ENCODE measurements around the gene TIMM23B. TPM values are rescaled to one million over a fixed set of nuclear protein-coding genes. Genes with fewer than 3 reads are reported as not detected.
"Not testable (repeated sequence)": the region's sequence is repeated elsewhere in the genome, so short reads cannot be mapped to it uniquely, and the experiment has no call there.

TIMM23B gene
- total and polyA plus RNA-seq, 2 donors from 2014 or later: 4.1 to 19.4 TPM

- H3K9me3 ChIP-seq (ENCODE audit: control insufficient read depth in 2 of 3, insufficient read depth in 1 of 3, low read length in 3 of 3); intact Hi-C loops (cut with DNase I); H3K4me3 ChIP-seq (ENCODE audit: low read length in 3 of 3); H3K27me3 ChIP-seq (ENCODE audit: control insufficient read depth, insufficient read depth, low read length); H3K9ac ChIP-seq (ENCODE audit: low read length in 3 of 3); H3K36me3 ChIP-seq (ENCODE audit: control insufficient read depth in 2 of 3, insufficient read depth in 3 of 3, low read length in 3 of 3); H3K27ac ChIP-seq (ENCODE audit: low read depth in 2 of 2, low read length in 2 of 2); H3K4me1 ChIP-seq (ENCODE audit: control insufficient read depth in 2 of 3, insufficient read depth in 2 of 3, low read depth in 1 of 3, low read length in 3 of 3); FAIRE-seq; DNase-seq: not testable (repeated sequence)
These were observed 6.9 kb downstream of the TIMM23B start for GRCh38 chr10:49948737-49949136.

GRCh38 chr10:49952006-49952405, 10.2 kb downstream of the TIMM23B start:
- H3K9me3 ChIP-seq (ENCODE audit: control insufficient read depth in 2 of 3, insufficient read depth in 1 of 3, low read length in 3 of 3); DNase-seq: not testable (repeated sequence)

GRCh38 chr10:49953122-49953521, 11.3 kb downstream of the TIMM23B start:
- H3K4me1 ChIP-seq (ENCODE audit: control insufficient read depth in 2 of 3, insufficient read depth in 2 of 3, low read depth in 1 of 3, low read length in 3 of 3); DNase-seq; H3K4me3 ChIP-seq (ENCODE audit: low read length in 3 of 3); H3K9ac ChIP-seq (ENCODE audit: low read length in 3 of 3); H3K27me3 ChIP-seq (ENCODE audit: control insufficient read depth, insufficient read depth, low read length); H3K9me3 ChIP-seq (ENCODE audit: control insufficient read depth in 2 of 3, insufficient read depth in 1 of 3, low read length in 3 of 3); intact Hi-C loops (cut with DNase I); H3K27ac ChIP-seq (ENCODE audit: low read depth in 2 of 2, low read length in 2 of 2): not testable (repeated sequence)
- peaks cover 3 to 10% (median 5%) of the 10 kb centered on the region in 3 donors for H3K36me3 ChIP-seq (ENCODE audit: control insufficient read depth in 2 of 3, insufficient read depth in 3 of 3, low read length in 3 of 3)
- FAIRE-seq: peak; percentile 46

More at GRCh38 chr10:49952006-49952405, 10.2 kb downstream of the TIMM23B start:
- H3K4me1 ChIP-seq (ENCODE audit: control insufficient read depth in 2 of 3, insufficient read depth in 2 of 3, low read depth in 1 of 3, low read length in 3 of 3); H3K9ac ChIP-seq (ENCODE audit: low read length in 3 of 3); H3K36me3 ChIP-seq (ENCODE audit: control insufficient read depth in 2 of 3, insufficient read depth in 3 of 3, low read length in 3 of 3); H3K27ac ChIP-seq (ENCODE audit: low read depth in 2 of 2, low read length in 2 of 2); FAIRE-seq; H3K4me3 ChIP-seq (ENCODE audit: low read length in 3 of 3); H3K27me3 ChIP-seq (ENCODE audit: control insufficient read depth, insufficient read depth, low read length); intact Hi-C loops (cut with DNase I): not testable (repeated sequence)

- H3K4me1 ChIP-seq (ENCODE audit: control insufficient read depth in 2 of 3, insufficient read depth in 2 of 3, low read depth in 1 of 3, low read length in 3 of 3); intact Hi-C loops (cut with DNase I); H3K9me3 ChIP-seq (ENCODE audit: control insufficient read depth in 2 of 3, insufficient read depth in 1 of 3, low read length in 3 of 3); H3K27me3 ChIP-seq (ENCODE audit: control insufficient read depth, insufficient read depth, low read length); FAIRE-seq; H3K27ac ChIP-seq (ENCODE audit: low read depth in 2 of 2, low read length in 2 of 2); H3K36me3 ChIP-seq (ENCODE audit: control insufficient read depth in 2 of 3, insufficient read depth in 3 of 3, low read length in 3 of 3); H3K4me3 ChIP-seq (ENCODE audit: low read length in 3 of 3); H3K9ac ChIP-seq (ENCODE audit: low read length in 3 of 3): not testable (repeated sequence)
- peak in 1 of 5 donors; percentile 48 for DNase-seq
These were observed 28.5 kb downstream of the TIMM23B start for GRCh38 chr10:49970331-49970857.

DNA sequence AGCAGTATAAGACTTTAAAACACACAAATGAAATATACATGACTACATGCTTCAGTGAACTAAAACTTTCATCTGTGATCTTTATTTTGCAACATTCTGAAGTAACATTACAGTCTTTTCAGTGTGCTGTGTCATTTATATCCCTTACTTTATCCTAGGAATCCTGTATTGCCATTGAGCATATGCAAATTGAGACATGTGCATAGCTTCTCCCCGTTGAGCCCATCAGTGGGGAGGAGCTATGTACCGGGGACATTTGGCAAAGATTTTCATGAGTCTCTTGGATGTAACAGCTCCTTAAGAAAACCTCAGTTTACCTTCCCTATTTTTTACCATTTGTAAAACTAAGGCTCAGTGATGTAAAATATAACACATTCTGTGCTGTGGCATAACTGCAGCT, 29.6 kb downstream of the TIMM23B start:
- H3K4me3 ChIP-seq (ENCODE audit: low read length in 3 of 3); H3K9ac ChIP-seq (ENCODE audit: low read length in 3 of 3); H3K9me3 ChIP-seq (ENCODE audit: control insufficient read depth in 2 of 3, insufficient read depth in 1 of 3, low read length in 3 of 3); FAIRE-seq; DNase-seq; H3K27ac ChIP-seq (ENCODE audit: low read depth in 2 of 2, low read length in 2 of 2); H3K4me1 ChIP-seq (ENCODE audit: control insufficient read depth in 2 of 3, insufficient read depth in 2 of 3, low read depth in 1 of 3, low read length in 3 of 3); intact Hi-C loops (cut with DNase I); H3K27me3 ChIP-seq (ENCODE audit: control insufficient read depth, insufficient read depth, low read length); H3K36me3 ChIP-seq (ENCODE audit: control insufficient read depth in 2 of 3, insufficient read depth in 3 of 3, low read length in 3 of 3): not testable (repeated sequence)

GRCh38 chr10:49972094-49972493, 30.2 kb downstream of the TIMM23B start:
- H3K27me3 ChIP-seq (ENCODE audit: control insufficient read depth, insufficient read depth, low read length); DNase-seq; H3K4me1 ChIP-seq (ENCODE audit: control insufficient read depth in 2 of 3, insufficient read depth in 2 of 3, low read depth in 1 of 3, low read length in 3 of 3); intact Hi-C loops (cut with DNase I); FAIRE-seq; H3K9me3 ChIP-seq (ENCODE audit: control insufficient read depth in 2 of 3, insufficient read depth in 1 of 3, low read length in 3 of 3); H3K4me3 ChIP-seq (ENCODE audit: low read length in 3 of 3); H3K27ac ChIP-seq (ENCODE audit: low read depth in 2 of 2, low read length in 2 of 2); H3K36me3 ChIP-seq (ENCODE audit: control insufficient read depth in 2 of 3, insufficient read depth in 3 of 3, low read length in 3 of 3); H3K9ac ChIP-seq (ENCODE audit: low read length in 3 of 3): not testable (repeated sequence)

DNA sequence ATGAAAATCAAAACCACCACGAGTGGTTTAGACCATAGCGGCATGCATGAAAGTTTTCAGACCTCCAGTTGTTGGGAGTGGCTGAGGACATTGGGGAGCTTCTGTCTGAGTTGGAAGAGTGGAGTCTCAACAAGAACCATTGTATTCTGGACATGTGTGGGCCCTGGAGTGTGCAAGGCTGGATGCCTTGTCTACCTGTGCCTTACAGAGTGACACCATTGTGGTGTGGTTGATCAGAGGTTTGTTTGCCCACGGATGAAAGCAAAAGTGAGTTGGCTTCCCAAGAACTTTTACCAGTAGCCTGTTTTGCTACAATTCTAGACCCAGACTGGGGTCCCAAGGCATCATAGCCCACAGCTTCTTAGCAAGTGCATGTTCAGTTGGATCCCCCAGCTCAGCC, 35.9 kb downstream of the TIMM23B start:
- DNase-seq; intact Hi-C loops (cut with DNase I); H3K27ac ChIP-seq (ENCODE audit: low read depth in 2 of 2, low read length in 2 of 2); H3K27me3 ChIP-seq (ENCODE audit: control insufficient read depth, insufficient read depth, low read length); FAIRE-seq; H3K4me1 ChIP-seq (ENCODE audit: control insufficient read depth in 2 of 3, insufficient read depth in 2 of 3, low read depth in 1 of 3, low read length in 3 of 3); H3K9me3 ChIP-seq (ENCODE audit: control insufficient read depth in 2 of 3, insufficient read depth in 1 of 3, low read length in 3 of 3); H3K4me3 ChIP-seq (ENCODE audit: low read length in 3 of 3); H3K9ac ChIP-seq (ENCODE audit: low read length in 3 of 3); H3K36me3 ChIP-seq (ENCODE audit: control insufficient read depth in 2 of 3, insufficient read depth in 3 of 3, low read length in 3 of 3): not testable (repeated sequence)

DNA sequence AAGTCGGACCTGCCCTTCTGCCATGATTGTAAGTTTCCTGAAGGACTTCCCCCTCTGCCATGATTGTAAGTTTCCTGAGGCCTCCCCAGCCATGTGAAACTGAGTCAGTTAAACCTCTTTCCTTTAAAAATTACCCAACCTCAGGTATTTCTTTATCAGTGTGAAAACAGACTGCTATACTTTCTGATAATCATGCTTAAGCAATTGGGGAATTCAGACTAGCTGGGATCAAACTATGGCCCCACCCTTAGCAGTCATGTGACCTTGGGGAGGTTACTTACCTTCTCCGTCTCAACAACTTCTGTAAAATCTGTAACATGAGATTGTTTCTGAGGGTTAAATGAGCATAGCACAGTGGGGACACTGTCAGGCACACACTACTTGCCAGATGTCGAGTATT, 45.4 kb downstream of the TIMM23B start:
- H3K4me3 ChIP-seq (ENCODE audit: low read length in 3 of 3); H3K9me3 ChIP-seq (ENCODE audit: control insufficient read depth in 2 of 3, insufficient read depth in 1 of 3, low read length in 3 of 3); DNase-seq; H3K36me3 ChIP-seq (ENCODE audit: control insufficient read depth in 2 of 3, insufficient read depth in 3 of 3, low read length in 3 of 3); intact Hi-C loops (cut with DNase I); H3K27ac ChIP-seq (ENCODE audit: low read depth in 2 of 2, low read length in 2 of 2); H3K9ac ChIP-seq (ENCODE audit: low read length in 3 of 3); H3K4me1 ChIP-seq (ENCODE audit: control insufficient read depth in 2 of 3, insufficient read depth in 2 of 3, low read depth in 1 of 3, low read length in 3 of 3); FAIRE-seq; H3K27me3 ChIP-seq (ENCODE audit: control insufficient read depth, insufficient read depth, low read length): not testable (repeated sequence)
